ENCODE data around the gene NAA60. TPM values are rescaled to one million over a fixed set of nuclear protein-coding genes. Genes with fewer than 3 reads are reported as not detected.
A peak's percentile ranks its signal among the peaks of the same experiment; 100 is the strongest.

The NAA60 gene
- total and polyA plus RNA-seq, 10 donors: 27.2 to 85.9 (median 46.3) TPM

- Histone ChIP-seq H3K4me3 (no peak overlapping the region), H3K27me3 (replicated peaks in 1 of 7) (no peaks in the 10 kb centered on the region), H3K9me3 (peaks cover 0 to under 1% (median 0%) of the 10 kb centered on the region in 8 donors), H3K27ac (no peak overlapping the region), H3K4me1 (peaks cover 0 to 36% (median 17%) of the 10 kb centered on the region in 6 donors), H3K36me3 (peaks cover 0 to 99% (median 51%) of the 10 kb centered on the region in 6 donors)
- 87 to 92% (median 89%) methylated on average over 11 of the region's 11 CpGs for WGBS, 5 donors
- TF ChIP-seq CTCF (IDR thresholded peaks at IDR 0.05 in 8 of 11, conservative IDR thresholded peaks at IDR 0.05 in 3 of 11): no peak
- no peak for TF ChIP-seq POLR2A (IDR thresholded peaks at IDR 0.05)
- no peak for TF ChIP-seq POLR2AphosphoS5 (IDR thresholded peaks at IDR 0.05)
- intact Hi-C loops (cut with DNase I; ENCODE audit: low total_unique reads): no loop called here
- no peak for DNase-seq
Measured at GRCh38 chr16:3478242-3478925, 34.9 kb downstream of the NAA60 start.

GRCh38 chr16:3479654-3480216 is 36.3 kb downstream of the NAA60 start:
- intact Hi-C loops (cut with DNase I; ENCODE audit: low total_unique reads): no loop called here
- no peak for DNase-seq
- Histone ChIP-seq H3K36me3 (peaks cover 1 to 99% (median 65%) of the 10 kb centered on the region in 6 donors), H3K9me3 (no peaks in the 10 kb centered on the region), H3K27me3 (replicated peaks in 1 of 7) (no peaks in the 10 kb centered on the region), H3K4me3 (no peak overlapping the region), H3K27ac (no peak overlapping the region), H3K4me1 (peaks cover 0 to 23% (median 9%) of the 10 kb centered on the region in 6 donors)
- 78 to 89% (median 86%) methylated on average over 12 of the region's 12 CpGs for WGBS, 5 donors
- peak in 1 of 3 donors; percentile 23 for TF ChIP-seq POLR2AphosphoS5 (IDR thresholded peaks at IDR 0.05)
- no peak for TF ChIP-seq POLR2A (IDR thresholded peaks at IDR 0.05)

GRCh38 chr16:3480901-3481695 is 37.6 kb downstream of the NAA60 start:
- peaks cover 3 to 100% (median 78%) of the 10 kb centered on the region in 6 donors for H3K36me3 ChIP-seq
- TF ChIP-seq CTCF (IDR thresholded peaks at IDR 0.05 in 8 of 11, conservative IDR thresholded peaks at IDR 0.05 in 3 of 11) (no peak), POLR2AphosphoS5 (IDR thresholded peaks at IDR 0.05) (no peak), POLR2A (IDR thresholded peaks at IDR 0.05) (no peak)
- H3K27me3 ChIP-seq (replicated peaks in 1 of 7): no peaks in the 10 kb centered on the region
- no peak overlapping the region for H3K4me3 ChIP-seq
- H3K27ac ChIP-seq: peak overlapping the region in 1 of 8 donors; percentile 5
- DNase-seq: no peak
- H3K4me1 ChIP-seq: peaks cover 0 to 9% (median 3%) of the 10 kb centered on the region in 6 donors
- 72 to 89% (median 82%) methylated on average over 18 of the region's 18 CpGs for WGBS, 5 donors
- no peaks in the 10 kb centered on the region for H3K9me3 ChIP-seq
- intact Hi-C loops (cut with DNase I; ENCODE audit: low total_unique reads): no loop called here

- peaks cover 0 to 8% (median 2%) of the 10 kb centered on the region in 6 donors for H3K4me1 ChIP-seq
- DNase-seq: no peak
- peak overlapping the region in 1 of 8 donors; percentile 5 for H3K27ac ChIP-seq
- no peak overlapping the region for H3K4me3 ChIP-seq
- peaks cover 3 to 100% (median 83%) of the 10 kb centered on the region in 6 donors for H3K36me3 ChIP-seq
- no peaks in the 10 kb centered on the region for H3K9me3 ChIP-seq
- no peaks in the 10 kb centered on the region for H3K27me3 ChIP-seq (replicated peaks in 1 of 7)
- intact Hi-C loops (cut with DNase I; ENCODE audit: low total_unique reads): no loop called here
- WGBS, 5 donors: 88 to 94% (median 92%) methylated on average over 27 to 32 of the region's 32 CpGs
- TF ChIP-seq POLR2A (IDR thresholded peaks at IDR 0.05) (no peak), CTCF (IDR thresholded peaks at IDR 0.05 in 8 of 11, conservative IDR thresholded peaks at IDR 0.05 in 3 of 11) (no peak), POLR2AphosphoS5 (IDR thresholded peaks at IDR 0.05) (no peak)
Measured at GRCh38 chr16:3481696-3482658, 38.5 kb downstream of the NAA60 start.
